Measurements from ENCODE around the gene TRIM51G.
"Not testable (repeated sequence)": the region's sequence is repeated elsewhere in the genome, so short reads cannot be mapped to it uniquely, and the experiment has no call there.

TRIM51G gene, protein sequence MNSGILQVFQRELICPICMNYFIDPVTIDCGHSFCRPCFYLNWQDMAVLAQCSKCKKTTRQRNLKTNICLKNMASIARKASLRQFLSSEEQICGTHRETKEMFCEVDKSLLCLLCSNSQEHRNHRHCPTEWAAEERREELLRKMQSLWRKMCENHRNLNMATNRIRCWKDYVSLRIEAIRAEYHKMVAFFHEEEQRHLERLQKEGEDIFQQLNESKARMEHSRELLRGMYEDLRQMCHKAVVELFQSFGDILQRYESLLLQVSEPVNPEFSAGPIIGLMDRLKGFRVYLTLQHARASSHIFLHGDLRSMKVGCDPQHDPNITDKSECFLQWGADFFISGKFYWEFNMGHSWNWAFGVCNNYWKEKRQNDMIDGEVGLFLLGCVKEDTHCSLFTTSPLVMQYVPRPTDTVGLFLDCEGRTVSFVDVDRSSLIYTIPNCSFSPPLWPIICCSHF

DNA sequence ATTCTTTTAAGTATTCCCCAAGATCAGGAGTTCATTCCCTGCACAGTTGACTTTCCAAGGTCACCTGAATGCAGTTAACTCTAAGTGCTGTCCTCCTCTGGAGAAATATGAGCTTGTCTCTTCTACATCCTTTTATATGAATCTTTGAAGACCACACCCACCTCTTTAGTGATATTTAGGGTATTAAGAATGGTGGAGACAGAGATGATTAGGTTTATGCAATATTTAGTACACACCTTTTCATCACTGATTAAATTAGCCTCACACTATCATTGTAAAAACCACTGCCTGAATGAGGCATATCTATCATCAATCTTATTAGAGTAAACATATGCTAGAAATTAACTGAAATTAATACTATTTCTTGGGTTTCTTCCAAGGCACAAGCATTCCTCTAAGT is at the start of gene TRIM51G:
Gene TRIM51G (minus strand): TSS at position 101 of the 400 bp plus-strand sequence. CDS start 2,190 bp downstream, outside the sequence.
- in situ Hi-C loops (cut with HindIII; ENCODE audit: low pct_ligation_motif_present, low sequenced_read_pairs); H3K36me3 ChIP-seq (replicated peaks); H3K27ac ChIP-seq; DNase-seq; H3K4me3 ChIP-seq (ENCODE audit: low read depth, low read length); H3K27me3 ChIP-seq (replicated peaks): not testable (repeated sequence)

DNA sequence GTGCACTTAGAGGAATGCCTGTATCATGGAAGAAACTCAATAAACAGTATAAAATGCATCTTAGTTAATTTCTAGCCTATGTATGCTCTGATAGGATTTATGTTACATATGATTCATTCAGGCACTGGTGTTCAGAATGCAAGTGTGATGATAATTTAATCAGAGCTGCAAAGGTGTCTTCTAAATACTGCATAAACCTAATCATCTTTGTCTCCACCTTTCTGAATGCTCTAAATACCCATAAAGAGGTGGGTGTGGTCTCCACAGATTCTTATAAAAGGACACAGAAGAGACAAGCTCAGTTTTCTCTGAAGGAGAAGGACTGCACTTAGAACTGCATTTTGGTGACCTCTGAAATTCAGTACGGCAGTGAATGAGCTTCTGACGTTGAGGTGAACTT is 44.8 kb upstream of the TRIM51G start, which contains the start of gene TRIM49B:
Gene TRIM49B (plus strand): TSS at position 301 of the 400 bp plus-strand sequence. CDS start 2,777 bp downstream, outside the sequence.
- H3K4me3 ChIP-seq (ENCODE audit: low read depth, low read length); DNase-seq; in situ Hi-C loops (cut with HindIII; ENCODE audit: low pct_ligation_motif_present, low sequenced_read_pairs); H3K27ac ChIP-seq; H3K36me3 ChIP-seq (replicated peaks); H3K27me3 ChIP-seq (replicated peaks): not testable (repeated sequence)

DNA sequence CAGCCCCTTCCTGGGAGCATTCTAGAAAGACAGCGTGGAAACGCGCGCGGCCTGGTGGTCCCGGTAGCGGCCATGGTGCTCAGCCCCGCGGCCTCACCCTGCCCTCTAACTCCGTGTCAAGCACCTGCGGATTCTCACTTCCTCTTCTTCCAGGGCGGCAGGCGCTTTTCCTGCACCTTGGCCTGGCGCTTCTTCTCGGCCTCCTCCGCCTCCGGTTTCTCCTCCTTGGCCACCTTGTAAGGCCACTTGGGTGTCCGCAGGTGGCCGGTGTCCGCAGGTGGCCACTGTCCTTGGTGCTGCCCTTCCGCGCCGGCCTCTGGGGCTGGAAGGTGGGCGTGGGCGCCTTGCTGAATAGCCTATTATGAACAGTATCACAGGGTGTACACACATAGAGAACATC is 15.1 kb downstream of the TRIM51G start:
- H3K27me3 ChIP-seq (replicated peaks); in situ Hi-C loops (cut with HindIII; ENCODE audit: low pct_ligation_motif_present, low sequenced_read_pairs); H3K36me3 ChIP-seq (replicated peaks); DNase-seq; H3K4me3 ChIP-seq (ENCODE audit: low read depth, low read length); H3K27ac ChIP-seq: not testable (repeated sequence)

GRCh38 chr11:48955315-48956049 is 28.2 kb downstream of the TRIM51G start:
- DNase-seq; H3K27ac ChIP-seq; H3K4me3 ChIP-seq (ENCODE audit: low read depth, low read length); H3K36me3 ChIP-seq (replicated peaks); H3K27me3 ChIP-seq (replicated peaks); in situ Hi-C loops (cut with HindIII; ENCODE audit: low pct_ligation_motif_present, low sequenced_read_pairs): not testable (repeated sequence)

DNA sequence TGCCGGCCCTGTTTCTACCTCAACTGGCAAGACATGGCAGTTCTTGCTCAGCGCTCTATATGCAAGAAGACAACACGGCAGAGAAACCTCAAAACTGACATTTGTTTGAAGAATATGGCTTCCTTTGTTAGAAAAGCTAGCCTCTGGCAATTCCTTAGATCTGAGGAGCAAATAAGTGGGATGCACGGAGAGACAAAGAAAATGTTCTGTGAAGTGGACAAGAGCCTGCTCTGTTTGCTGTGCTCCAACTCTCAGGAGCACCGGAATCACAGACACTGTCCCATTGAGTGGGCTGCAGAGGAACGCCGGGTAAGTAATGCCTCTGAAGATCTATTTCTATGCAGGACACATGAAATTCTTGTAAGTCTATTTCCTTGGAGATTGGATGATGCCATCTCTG is 37.9 kb downstream of the TRIM51G start:
- H3K27ac ChIP-seq; DNase-seq; H3K27me3 ChIP-seq (replicated peaks); H3K36me3 ChIP-seq (replicated peaks); H3K4me3 ChIP-seq (ENCODE audit: low read depth, low read length); in situ Hi-C loops (cut with HindIII; ENCODE audit: low pct_ligation_motif_present, low sequenced_read_pairs): not testable (repeated sequence)
